Kidney (tissue), 14 donors: Measurements from ENCODE around the gene ZFP69B. TPM values are rescaled to one million over a fixed set of nuclear protein-coding genes. Genes with fewer than 3 reads are reported as not detected.

Source experiments
- DNase-seq, 5 donors: peaks; one replicate each; pipeline ENCODE4 v3.0.0-alpha.2; 2013 to 2020
- FAIRE-seq: peaks from 2 replicates; lab custom pipeline; 2012; peaks lifted over from hg19 to GRCh38; lab: Jason Lieb, UNC
- H3K27ac ChIP-seq, 2 donors: one replicate each; pipeline ENCODE4 v1.7.0; 2013; ENCODE audit warnings: low read depth in 2 of 2, low read length in 2 of 2, inconsistent platforms in 1 of 2
- H3K27me3 ChIP-seq: one replicate; pipeline ENCODE4 v1.7.1; 2013; ENCODE audit warnings: low read length, inconsistent platforms; ENCODE audit not compliant: control insufficient read depth, insufficient read depth
- H3K36me3 ChIP-seq, 3 donors: one replicate each; pipeline versions ENCODE4 v1.7.0 to v1.7.1; 2013; ENCODE audit warnings: low read length in 3 of 3, control low read depth in 1 of 3, inconsistent platforms in 1 of 3; ENCODE audit not compliant: insufficient read depth in 3 of 3, control insufficient read depth in 2 of 3
- H3K4me1 ChIP-seq, 3 donors: one replicate each; pipeline versions ENCODE4 v1.7.0 to v1.7.1; 2013; ENCODE audit warnings: low read length in 3 of 3, inconsistent platforms in 1 of 3, low read depth in 1 of 3; ENCODE audit not compliant: control insufficient read depth in 2 of 3, insufficient read depth in 2 of 3
- H3K4me3 ChIP-seq, 3 donors: one replicate each; pipeline versions ENCODE4 v1.7.0 to v1.8.1; 2013; ENCODE audit warnings: low read length in 3 of 3, control low read depth in 1 of 3, inconsistent platforms in 1 of 3
- H3K9ac ChIP-seq, 3 donors: one replicate each; pipeline versions ENCODE4 v1.7.0 to v1.7.1; 2013; ENCODE audit warnings: low read length in 3 of 3, control low read depth in 1 of 3, inconsistent platforms in 1 of 3
- H3K9me3 ChIP-seq, 3 donors: one replicate each; pipeline versions ENCODE4 v1.7.0 to v1.7.1; 2013; ENCODE audit warnings: low read length in 3 of 3, control low read depth in 1 of 3, inconsistent platforms in 1 of 3; ENCODE audit not compliant: control insufficient read depth in 2 of 3, insufficient read depth in 1 of 3
- intact Hi-C: fragments of 100-400 bp; cut with DNase I; formaldehyde crosslinking; loops from one replicate; pipeline ENCODE4 v1.11.1; 2022
- polyA plus RNA-seq: library from polyadenylated mRNA; stranded (reverse); fragments of 350-450 nt; fragmentation: Illumina TruSeq; extraction: RNeasy Lipid Tissue Mini Kit (QIAGEN cat#74804); gene quantifications from one replicate; pipeline ENCODE4 v1.2.3, GENCODE V29; 2014; ENCODE audit warnings: low read depth, low replicate concordance; ENCODE audit not compliant: insufficient read depth
- total RNA-seq: library from RNA; stranded (reverse); fragmentation: NEBNext Ultra II Directional; extraction: Animal tissue kit (Norgen Biotek cat#: 25700); gene quantifications from one replicate; pipeline ENCODE4 v1.2.1, GENCODE V29; 2021
- TF ChIP-seq, protein P1 (sequence below): IDR thresholded peaks from 3 replicates; pipeline ENCODE4 v1.5.1; 2012; ENCODE audit warnings: mild to moderate bottlenecking, moderate library complexity, borderline replicate concordance; ENCODE audit not compliant: insufficient read depth; ENCODE audit errors: extremely low read depth
- donor health status: control.
- donor health status: control.
- donor health status: control.
- donor health status: control.
- donor health status: control.
- donor health status: DM: yes; HTN: yes; CAD: no.
- donor health status: Normal renal cell carcinoma (clear cell type).

ZFP69B gene
- total and polyA plus RNA-seq, 2 donors from 2014 or later: 0.62 to 2.1 TPM

DNA sequence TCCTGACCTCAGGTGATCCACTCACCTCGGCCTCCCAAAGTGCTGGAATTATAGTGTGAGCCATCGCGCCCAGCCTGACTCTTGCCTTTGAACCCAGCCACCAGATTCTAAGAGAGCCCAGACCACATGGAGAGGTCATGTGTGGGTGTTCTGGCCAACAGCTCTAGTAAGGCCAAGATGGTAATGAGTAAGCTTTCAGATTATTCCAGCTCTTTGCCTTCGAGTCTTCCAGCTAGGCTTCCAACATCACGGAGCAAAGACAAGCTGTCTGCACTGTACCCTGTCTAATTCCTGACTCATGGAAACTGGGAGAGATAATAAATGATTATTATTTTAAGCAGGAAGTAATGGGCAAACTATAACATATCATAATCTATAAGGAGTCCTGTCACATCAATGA, 14.8 kb upstream of the ZFP69B start:
- H3K27me3 ChIP-seq: no peaks in the 10 kb centered on the region
- TF ChIP-seq, protein P1, sequence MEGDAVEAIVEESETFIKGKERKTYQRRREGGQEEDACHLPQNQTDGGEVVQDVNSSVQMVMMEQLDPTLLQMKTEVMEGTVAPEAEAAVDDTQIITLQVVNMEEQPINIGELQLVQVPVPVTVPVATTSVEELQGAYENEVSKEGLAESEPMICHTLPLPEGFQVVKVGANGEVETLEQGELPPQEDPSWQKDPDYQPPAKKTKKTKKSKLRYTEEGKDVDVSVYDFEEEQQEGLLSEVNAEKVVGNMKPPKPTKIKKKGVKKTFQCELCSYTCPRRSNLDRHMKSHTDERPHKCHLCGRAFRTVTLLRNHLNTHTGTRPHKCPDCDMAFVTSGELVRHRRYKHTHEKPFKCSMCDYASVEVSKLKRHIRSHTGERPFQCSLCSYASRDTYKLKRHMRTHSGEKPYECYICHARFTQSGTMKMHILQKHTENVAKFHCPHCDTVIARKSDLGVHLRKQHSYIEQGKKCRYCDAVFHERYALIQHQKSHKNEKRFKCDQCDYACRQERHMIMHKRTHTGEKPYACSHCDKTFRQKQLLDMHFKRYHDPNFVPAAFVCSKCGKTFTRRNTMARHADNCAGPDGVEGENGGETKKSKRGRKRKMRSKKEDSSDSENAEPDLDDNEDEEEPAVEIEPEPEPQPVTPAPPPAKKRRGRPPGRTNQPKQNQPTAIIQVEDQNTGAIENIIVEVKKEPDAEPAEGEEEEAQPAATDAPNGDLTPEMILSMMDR: no peak
- H3K4me3 ChIP-seq: no peak overlapping the region
- no peak for DNase-seq
- no peak for FAIRE-seq
- H3K36me3 ChIP-seq: no peaks in the 10 kb centered on the region
- no peak overlapping the region for H3K9ac ChIP-seq
- intact Hi-C loops: no loop called here
- no peaks in the 10 kb centered on the region for H3K9me3 ChIP-seq
- H3K4me1 ChIP-seq: no peaks in the 10 kb centered on the region
- no peak overlapping the region for H3K27ac ChIP-seq

DNA sequence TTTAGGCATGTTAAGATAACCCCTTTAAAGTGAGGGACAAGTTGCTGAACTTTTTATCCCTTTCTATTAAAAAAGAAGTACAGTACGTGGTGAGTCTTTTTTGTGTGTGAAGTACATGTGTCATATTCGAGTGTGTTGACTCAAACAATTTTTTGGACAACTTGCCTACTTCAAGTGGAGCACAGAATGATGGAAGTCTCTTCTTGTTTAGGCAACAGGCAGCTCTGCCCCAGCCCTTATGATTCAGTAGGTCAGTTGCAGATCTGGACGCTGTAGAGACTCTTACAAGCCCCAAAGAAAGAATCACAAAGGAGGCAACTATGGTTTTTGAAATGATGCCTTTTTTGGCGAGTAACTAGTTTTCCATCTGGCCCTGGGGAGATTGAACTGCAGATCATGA, 14.4 kb upstream of the ZFP69B start:
- no peaks in the 10 kb centered on the region for H3K27me3 ChIP-seq
- TF ChIP-seq, protein P1: no peak
- H3K4me1 ChIP-seq: no peaks in the 10 kb centered on the region
- no peak for FAIRE-seq
- no peak overlapping the region for H3K4me3 ChIP-seq
- intact Hi-C loops: no loop called here
- DNase-seq: no peak
- H3K9ac ChIP-seq: no peak overlapping the region
- H3K36me3 ChIP-seq: no peaks in the 10 kb centered on the region
- no peaks in the 10 kb centered on the region for H3K9me3 ChIP-seq
- no peak overlapping the region for H3K27ac ChIP-seq

DNA sequence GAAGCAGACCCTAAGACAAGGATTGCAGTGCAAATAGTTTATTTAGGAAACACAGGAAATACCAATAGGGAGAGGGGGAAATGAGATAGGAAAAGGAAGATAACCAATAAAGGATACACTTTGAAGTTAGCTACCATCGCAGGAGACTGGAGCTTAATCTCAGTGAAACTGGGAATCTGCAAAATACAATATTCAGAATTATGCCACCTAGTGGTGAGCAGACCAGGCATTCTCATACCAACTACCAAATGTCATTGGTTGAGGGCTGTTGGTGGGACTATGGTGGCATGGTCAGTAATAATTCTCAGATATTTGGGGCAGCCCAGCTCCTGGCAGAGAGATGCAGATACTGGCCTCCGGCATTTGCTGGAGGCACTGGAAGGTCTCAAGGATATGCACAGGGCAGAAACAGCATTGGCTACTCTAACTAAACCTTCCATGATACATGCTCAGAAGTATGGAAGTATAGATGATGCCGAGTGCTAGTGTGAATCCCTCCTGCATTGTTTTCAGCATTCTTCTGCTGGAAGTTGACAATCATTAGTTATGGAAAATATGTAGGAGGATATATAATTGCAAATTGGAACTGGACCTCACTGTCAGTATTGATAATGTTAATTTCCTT, 11.8 kb upstream of the ZFP69B start:
- no peak for FAIRE-seq
- H3K4me3 ChIP-seq: no peak overlapping the region
- no peaks in the 10 kb centered on the region for H3K36me3 ChIP-seq
- H3K27me3 ChIP-seq: no peaks in the 10 kb centered on the region
- no peak overlapping the region for H3K27ac ChIP-seq
- TF ChIP-seq, protein P1: peak; percentile 49
- H3K9me3 ChIP-seq: no peaks in the 10 kb centered on the region
- DNase-seq: peak in 1 of 5 donors; percentile 13
- no peaks in the 10 kb centered on the region for H3K4me1 ChIP-seq
- intact Hi-C loops: no loop called here
- H3K9ac ChIP-seq: no peak overlapping the region

DNA sequence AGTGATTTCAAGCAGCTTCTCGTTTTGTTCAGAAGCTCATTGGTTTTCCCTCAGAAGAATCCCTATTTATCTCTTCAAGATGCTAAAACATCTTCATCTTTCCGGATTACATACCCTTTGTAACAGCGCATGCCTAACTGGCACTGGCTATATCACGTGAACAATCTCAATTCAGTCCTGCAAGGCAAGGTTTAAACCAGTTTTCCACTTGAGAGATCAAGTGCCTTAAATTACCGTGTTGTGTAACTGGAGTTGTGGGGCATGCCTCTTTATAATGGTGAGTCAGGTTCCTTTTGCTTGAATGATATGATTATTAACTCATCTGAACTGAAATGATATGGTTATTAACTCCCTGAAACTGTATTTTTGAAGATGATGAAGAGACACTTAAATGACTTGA, 11.0 kb upstream of the ZFP69B start:
- Histone ChIP-seq H3K36me3 (no peaks in the 10 kb centered on the region), H3K4me3 (no peak overlapping the region), H3K9me3 (no peaks in the 10 kb centered on the region), H3K27ac (no peak overlapping the region), H3K4me1 (no peaks in the 10 kb centered on the region), H3K27me3 (no peaks in the 10 kb centered on the region), H3K9ac (no peak overlapping the region)
- intact Hi-C loops: no loop called here
- FAIRE-seq: no peak
- peak in 2 of 5 donors; percentile 33 to 40 for DNase-seq
- TF ChIP-seq, protein P1: no peak
